ENCODE results near the gene DDX31.

Gene DDX31

DNA sequence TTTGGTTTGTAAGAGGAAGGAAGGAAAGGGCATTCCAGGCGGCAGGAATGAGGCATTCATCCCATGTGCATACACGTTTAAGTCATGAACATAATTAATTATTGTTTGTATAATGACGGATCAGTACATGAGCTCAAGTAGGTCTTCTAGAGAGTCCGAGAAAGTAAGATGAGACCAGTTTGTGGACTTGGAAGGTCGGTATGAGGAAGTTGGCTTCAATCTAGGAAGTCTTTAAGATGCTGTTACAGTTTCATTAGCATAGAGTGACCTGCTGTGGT, 2.6 kb upstream of the DDX31 start:
- no peak for DNase-seq

GRCh38 chr9:132671620-132672412, 2.0 kb upstream of the DDX31 start:
- no peak for DNase-seq

GRCh38 chr9:132670457-132671391, 941 bp upstream of the DDX31 start, which contains the start of gene GTF3C4:
Gene GTF3C4 (plus strand): TSS chr9:132670464. CDS start chr9:132670599, 135 bp downstream.
- peak; percentile 81 for DNase-seq

GRCh38 chr9:132669319-132669697, 475 bp downstream of the DDX31 start:
- DNase-seq, result no peak

DNA sequence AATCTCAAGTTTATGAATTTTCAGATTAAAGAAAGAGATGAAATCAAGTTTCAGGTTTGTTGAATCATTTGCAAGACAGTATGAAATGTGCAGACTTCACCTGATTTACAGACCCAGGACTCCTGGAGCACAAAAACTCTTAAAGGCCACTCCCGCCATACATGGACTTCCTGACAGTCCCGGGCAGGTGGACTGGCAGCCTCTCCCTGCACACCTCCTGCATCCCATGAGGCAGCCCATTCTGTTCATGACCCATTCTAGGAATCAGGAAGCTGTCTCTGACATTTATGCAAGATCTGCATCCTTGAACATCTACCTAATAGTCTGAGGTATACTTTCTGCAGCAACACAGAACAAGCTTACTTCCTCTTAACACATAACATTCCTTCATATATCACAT, 5.9 kb downstream of the DDX31 start:
- no peak for DNase-seq

GRCh38 chr9:132663117-132663516, 6.7 kb downstream of the DDX31 start:
- no peak for DNase-seq

- DNase-seq, result no peak
These were observed 7.4 kb downstream of the DDX31 start for GRCh38 chr9:132662152-132662945.

GRCh38 chr9:132656299-132656698, 13.5 kb downstream of the DDX31 start:
- no peak for DNase-seq

- no peak for DNase-seq
These were observed 18.5 kb downstream of the DDX31 start for GRCh38 chr9:132651259-132651658.

DNA sequence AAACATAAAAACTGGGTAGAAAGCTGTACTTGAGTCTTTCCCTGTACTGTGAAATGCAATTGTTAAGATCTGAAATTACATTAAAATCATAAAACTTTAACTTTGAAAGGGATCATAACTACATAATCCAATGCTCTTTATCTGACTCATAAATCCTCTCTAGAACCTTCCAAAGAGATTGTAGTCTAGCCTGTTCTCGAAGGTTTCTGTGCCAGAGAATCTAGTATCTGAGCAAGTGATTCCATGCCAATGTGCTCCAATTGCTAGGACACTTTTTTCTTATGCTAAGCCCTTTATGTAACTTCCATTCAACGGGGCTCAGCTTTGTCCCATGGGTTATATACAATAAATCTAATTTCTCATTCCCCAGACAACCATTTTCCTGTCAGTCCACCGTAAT, 21.1 kb downstream of the DDX31 start:
- no peak for DNase-seq

GRCh38 chr9:132648283-132648682, 21.5 kb downstream of the DDX31 start:
- DNase-seq, result no peak

- DNase-seq, result no peak
These were observed 22.0 kb downstream of the DDX31 start for GRCh38 chr9:132647806-132648205.

DNA sequence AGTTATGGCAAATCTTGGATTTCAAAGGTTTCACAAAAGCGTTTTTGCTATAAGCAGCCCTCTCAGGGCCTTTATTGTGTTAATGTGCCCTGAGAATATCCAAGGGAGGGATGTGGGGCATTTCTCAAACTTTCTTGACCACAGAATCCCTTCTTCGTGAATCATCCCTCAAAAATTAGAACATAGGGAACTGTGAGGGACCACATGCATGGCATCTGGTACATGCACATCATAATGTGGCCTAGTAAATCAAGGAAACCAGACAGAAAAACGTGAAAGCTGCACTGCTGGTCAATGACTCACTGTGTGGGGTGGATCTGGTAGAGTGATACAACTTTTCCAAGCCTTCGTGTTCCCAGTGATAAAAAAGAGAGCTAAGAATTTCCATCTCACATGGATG, 22.4 kb downstream of the DDX31 start:
- DNase-seq, result no peak

- DNase-seq, result no peak
These were observed 23.1 kb downstream of the DDX31 start for GRCh38 chr9:132646726-132647125.

DNA sequence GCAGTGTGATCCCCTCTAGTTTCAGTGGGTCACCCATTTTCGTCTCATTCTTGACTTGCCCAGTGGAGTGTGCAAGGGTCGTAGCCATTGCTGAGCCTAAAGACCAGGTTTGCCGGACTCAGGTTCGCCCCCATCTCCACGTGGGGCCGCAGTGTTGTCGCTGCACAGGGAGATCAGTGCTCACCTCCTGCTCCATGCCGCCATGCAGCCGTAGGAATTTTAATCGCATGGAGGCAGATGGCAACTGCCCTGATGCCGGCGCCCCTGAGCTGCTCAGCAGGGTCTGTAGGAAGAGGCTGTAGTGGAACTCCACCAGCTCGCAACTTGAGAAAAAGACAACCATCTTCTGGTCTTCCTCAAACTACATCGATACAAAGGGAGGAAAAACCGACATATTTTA, 24.1 kb downstream of the DDX31 start:
- DNase-seq, result no peak

- no peak for DNase-seq
These were observed 24.5 kb downstream of the DDX31 start for GRCh38 chr9:132645306-132645705.

GRCh38 chr9:132644251-132644650, 25.5 kb downstream of the DDX31 start:
- no peak for DNase-seq

DNA sequence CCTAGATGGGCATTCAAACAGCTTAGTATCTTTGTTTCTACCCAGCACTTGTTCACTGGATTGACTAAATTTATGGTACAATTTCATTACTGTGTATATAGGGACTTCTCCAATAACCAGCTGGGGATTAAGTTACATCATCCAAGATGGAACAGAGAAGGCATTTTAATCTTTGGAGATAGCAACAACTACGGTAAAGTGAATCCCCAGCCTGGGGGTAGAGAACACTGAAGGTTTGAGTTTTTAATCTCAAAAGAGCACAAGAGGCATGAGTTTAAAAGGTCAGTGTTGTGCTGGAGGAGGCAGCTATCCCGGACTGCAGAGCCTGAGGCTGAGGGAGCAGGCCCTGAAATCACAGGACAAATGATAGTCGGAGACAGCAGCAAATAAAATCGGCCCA, 28.6 kb downstream of the DDX31 start:
- no peak for DNase-seq

- no peak for DNase-seq
These were observed 30.5 kb downstream of the DDX31 start for GRCh38 chr9:132639322-132639721.

DNA sequence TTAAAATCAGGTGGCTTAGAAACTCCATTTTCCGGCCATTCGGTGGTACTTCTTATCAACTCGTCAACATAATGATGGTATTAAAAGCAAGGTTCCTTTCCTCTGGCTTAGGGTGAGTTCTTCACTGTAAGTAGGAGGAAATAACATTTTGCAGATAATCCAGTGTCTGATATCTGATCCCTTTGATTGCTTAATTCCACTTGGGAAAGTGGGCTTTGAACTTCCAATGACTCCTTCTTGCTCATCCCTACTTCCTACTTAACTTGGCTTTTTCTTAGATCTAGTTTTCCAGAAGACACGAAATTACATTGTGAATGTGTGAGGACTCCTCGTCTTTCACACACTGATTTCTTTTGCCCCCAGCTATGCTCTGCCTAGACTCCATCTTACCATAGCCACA, 31.5 kb downstream of the DDX31 start:
- no peak for DNase-seq

GRCh38 chr9:132637801-132638200, 32.0 kb downstream of the DDX31 start:
- no peak for DNase-seq

GRCh38 chr9:132637351-132637750, 32.4 kb downstream of the DDX31 start:
- DNase-seq, result no peak

DNA sequence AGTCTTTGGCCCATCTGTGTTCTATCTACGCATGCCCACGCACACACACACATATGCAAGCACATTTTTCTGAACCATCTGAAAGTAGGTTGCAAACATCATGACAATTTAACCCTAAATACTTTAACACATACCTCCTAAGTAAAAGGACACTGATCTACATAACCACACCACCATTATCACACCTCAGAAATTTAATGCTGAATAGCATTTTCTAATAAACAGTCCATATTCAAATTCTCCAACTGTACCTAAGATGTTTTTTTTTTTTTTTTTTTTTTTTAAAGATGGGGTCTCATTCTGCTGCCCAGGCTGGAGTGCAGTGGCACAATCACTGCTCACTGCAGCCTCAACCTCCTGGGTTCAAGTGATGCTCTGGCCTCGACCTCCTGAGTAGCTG, 35.5 kb downstream of the DDX31 start:
- no peak for DNase-seq
